ENCODE measurements around the gene TIMP2.

GRCh38 chr17:78803186-78803845 lies 121.9 kb downstream of the TIMP2 start:
- TF ChIP-seq TAF1 (IDR thresholded peaks at IDR 0.05; ENCODE audit: borderline replicate concordance, low read depth, low read length) (no peak), POLR2A (IDR thresholded peaks at IDR 0.05; ENCODE audit: low read depth, low read length) (no peak)
